A549 (cell line): Measurements from ENCODE around the gene CHAF1A. TPM values are rescaled to one million over a fixed set of nuclear protein-coding genes. Genes with fewer than 3 reads are reported as not detected.
A peak's percentile ranks its signal among the peaks of the same experiment; 100 is the strongest.

ENCODE experiments used
- ATAC-seq, 2 experiments: fragments of 200-7000 bp in 1 of 2; fragments of >200 bp in 1 of 2; cut with Nextera tagmentation in 1 of 2; cut with Tn5 transposase in 1 of 2; 3 replicates each; pipeline versions ENCODE4 v1.8.0 to v1.9.1; 2018 to 2020; ENCODE audit warnings: mild to moderate bottlenecking in 1 of 2, moderate library complexity in 1 of 2
- CTCF ChIA-PET: fragments of 300-600 bp; sonication (Branson Sonifier 250); formaldehyde crosslinking; extraction: SDS; loops from one replicate; lab custom pipeline; 2021; ENCODE audit warnings: antibody characterized with exemption, inconsistent platforms; lab: Yijun Ruan, JAX
- POLR2A ChIA-PET: fragments of 350-600 bp; formaldehyde crosslinking; extraction: SDS; loops from one replicate; lab custom pipeline; 2021; ENCODE audit warnings: antibody characterized with exemption, inconsistent platforms; lab: Yijun Ruan, JAX
- DNase-seq, 2 experiments: peaks; one replicate each; pipeline versions ENCODE4 v3.0.0 to v3.0.0-alpha.2; 2011 to 2016; ENCODE audit warnings: low read depth in 1 of 2, low spot score in 1 of 2
- FAIRE-seq: peaks from 2 replicates; lab custom pipeline; 2011; peaks lifted over from hg19 to GRCh38; lab: Jason Lieb, UNC
- H3K27ac ChIP-seq, 2 experiments: fragments of >200 bp; sonication (Bioruptor Twin); formaldehyde crosslinking; 3 replicates each; pipeline ENCODE4 v1.5.1; 2016 to 2017
- H3K4me1 ChIP-seq: fragments of >200 bp; sonication (Bioruptor Twin); formaldehyde crosslinking; 3 replicates; pipeline ENCODE4 v1.6.1; 2016
- H3K4me2 ChIP-seq: fragments of >200 bp; sonication (Bioruptor Twin); formaldehyde crosslinking; 3 replicates; pipeline ENCODE4 v1.6.1; 2016
- H3K4me3 ChIP-seq: fragments of >200 bp; sonication (Bioruptor Twin); formaldehyde crosslinking; 3 replicates; pipeline ENCODE4 v1.5.1; 2016
- H3K9me3 ChIP-seq: fragments of >200 bp; sonication (Bioruptor Twin); formaldehyde crosslinking; 3 replicates; pipeline ENCODE4 v1.6.1; 2016
- BHLHE40 ChIP-seq: IDR thresholded peaks from 2 replicates; pipeline ENCODE4 v1.6.1; 2012; ENCODE audit warnings: low read depth, low read length, inconsistent platforms
- CBX2 ChIP-seq: fragments of 200-600 bp; sonication (generic); IDR thresholded peaks from 2 replicates; pipeline ENCODE4 v1.6.1; 2016; ENCODE audit warnings: low read depth, mild to moderate bottlenecking, borderline replicate concordance
- CTCF ChIP-seq: fragments of >200 bp; sonication (Bioruptor Twin); formaldehyde crosslinking; IDR thresholded peaks from 3 replicates; pipeline ENCODE4 v1.5.1; 2016
- FOSB ChIP-seq: fragments of 250-450 bp; sonication (Bioruptor Pico); IDR thresholded peaks from 2 replicates; pipeline ENCODE4 v1.5.0; 2020; ENCODE audit warnings: mild to moderate bottlenecking, moderate library complexity
- GATA3 ChIP-seq: IDR thresholded peaks from 2 replicates; pipeline ENCODE4 v1.6.1; 2012; ENCODE audit warnings: borderline replicate concordance
- HOXB13 ChIP-seq: fragments of 250-450 bp; sonication (Bioruptor Pico); IDR thresholded peaks from 2 replicates; pipeline ENCODE4 v1.5.0; 2020; ENCODE audit warnings: low read depth, mild to moderate bottlenecking, moderate library complexity
- JUN ChIP-seq, 2 experiments: fragments of >200 bp; sonication (Bioruptor Twin); formaldehyde crosslinking; IDR thresholded peaks; 2 replicates in 1 of 2; 3 replicates in 1 of 2; pipeline ENCODE4 v1.6.1; 2016 to 2017
- JUNB ChIP-seq: fragments of >200 bp; sonication (Bioruptor Twin); formaldehyde crosslinking; IDR thresholded peaks from 2 replicates; pipeline ENCODE4 v1.6.1; 2016
- MYC ChIP-seq: IDR thresholded peaks from 2 replicates; pipeline ENCODE4 v1.6.1; 2012; ENCODE audit warnings: mild to moderate bottlenecking, inconsistent platforms, low read length, improper control_type of control experiment, borderline replicate concordance
- NFE2L2 ChIP-seq: fragments of 150-350 bp; conservative IDR thresholded peaks from 2 replicates; pipeline ENCODE4 v1.6.1; 2014; ENCODE audit warnings: low read length
- NPAS2 ChIP-seq: fragments of 250-450 bp; sonication (Bioruptor Pico); IDR thresholded peaks from 2 replicates; pipeline ENCODE4 v1.8.0; 2022; ENCODE audit warnings: mild to moderate bottlenecking, moderate library complexity, borderline replicate concordance
- PHF8 ChIP-seq: fragments of 200-600 bp; sonication (generic); IDR thresholded peaks from 2 replicates; pipeline ENCODE4 v1.6.1; 2016; ENCODE audit warnings: low read depth, mild to moderate bottlenecking, antibody characterized with exemption, moderate library complexity, borderline replicate concordance
- POLR2AphosphoS2 ChIP-seq: conservative IDR thresholded peaks from 2 replicates; pipeline ENCODE4 v1.6.1; 2012; ENCODE audit warnings: low read length, improper control_type of control experiment, inconsistent platforms
- RAD21 ChIP-seq, 2 experiments: fragments of >200 bp in 1 of 2; sonication (Bioruptor Twin) in 1 of 2; formaldehyde crosslinking in 1 of 2; IDR thresholded peaks in 1 of 2; conservative IDR thresholded peaks in 1 of 2; 2 replicates in 1 of 2; 3 replicates in 1 of 2; pipeline ENCODE4 v1.6.1; 2012 to 2018; ENCODE audit warnings: inconsistent platforms in 1 of 2
- RARB ChIP-seq: fragments of 250-450 bp; sonication (Bioruptor Pico); IDR thresholded peaks from 2 replicates; pipeline ENCODE4 v1.8.0; 2021; ENCODE audit warnings: mild to moderate bottlenecking, moderate library complexity
- RCOR1 ChIP-seq: fragments of 150-350 bp; IDR thresholded peaks from 2 replicates; pipeline ENCODE4 v1.6.1; 2014; ENCODE audit warnings: antibody characterized with exemption, low read length, low read depth
- REST ChIP-seq: fragments of 200-600 bp; sonication (generic); IDR thresholded peaks from 2 replicates; pipeline ENCODE4 v1.6.1; 2016; ENCODE audit warnings: antibody characterized with exemption, mild to moderate bottlenecking, moderate library complexity
- RNF2 ChIP-seq: fragments of 200-600 bp; sonication (generic); IDR thresholded peaks from 2 replicates; pipeline ENCODE4 v1.6.1; 2016; ENCODE audit warnings: low read depth, mild to moderate bottlenecking, antibody characterized with exemption, moderate library complexity, borderline replicate concordance
- SMC3 ChIP-seq: fragments of >200 bp; sonication (Bioruptor Twin); formaldehyde crosslinking; IDR thresholded peaks from 3 replicates; pipeline ENCODE4 v1.6.1; 2018; ENCODE audit warnings: inconsistent platforms
- TFCP2L1 ChIP-seq: fragments of 250-450 bp; sonication (Bioruptor Pico); IDR thresholded peaks from 2 replicates; pipeline ENCODE4 v1.5.0; 2021; ENCODE audit warnings: mild to moderate bottlenecking
- ZNF302 ChIP-seq: fragments of 250-450 bp; sonication (Bioruptor Pico); IDR thresholded peaks from 2 replicates; pipeline ENCODE4 v1.9.0; 2021; ENCODE audit warnings: inconsistent platforms, mild to moderate bottlenecking, moderate library complexity
- ZSCAN20 ChIP-seq: fragments of 250-450 bp; sonication (Bioruptor Pico); IDR thresholded peaks from 2 replicates; pipeline ENCODE4 v1.8.0; 2022; ENCODE audit warnings: mild to moderate bottlenecking, moderate library complexity
- WGBS: methylation state at CpG from one replicate; pipeline ENCODE4 v1.1.6; 2017; ENCODE audit errors: missing lambda C conversion rate; 5-methylcytosine and 5-hydroxymethylcytosine counted together
- polyA minus RNA-seq: library from RNA; depleted of rRNA, polyadenylated mRNA; stranded (reverse); fragments of >200 nt; gene quantifications from 2 replicates; pipeline ENCODE4 v1.2.3, GENCODE V29; 2011; rRNA and poly(A)+ RNA removed
- polyA plus RNA-seq, 4 experiments: library from polyadenylated mRNA; depleted of rRNA in 3 of 4; stranded (reverse); fragments of >200 nt; fragmentation: RNase III in 1 of 4; extraction: RNeasy Plus Mini Kit Qiagen cat#74134 plus additional on column Dnase treatment in 1 of 4; gene quantifications; 2 replicates in 3 of 4; 3 replicates in 1 of 4; pipeline ENCODE4 v1.2.3, GENCODE V29; 2011 to 2017
- TF ChIP-seq, protein P1 (sequence below): IDR thresholded peaks from 2 replicates; pipeline ENCODE4 v1.6.1; 2012; ENCODE audit warnings: low read depth, borderline replicate concordance
- TF ChIP-seq, protein P2 (sequence below): IDR thresholded peaks from 2 replicates; pipeline ENCODE4 v1.6.1; 2012

Gene CHAF1A, protein sequence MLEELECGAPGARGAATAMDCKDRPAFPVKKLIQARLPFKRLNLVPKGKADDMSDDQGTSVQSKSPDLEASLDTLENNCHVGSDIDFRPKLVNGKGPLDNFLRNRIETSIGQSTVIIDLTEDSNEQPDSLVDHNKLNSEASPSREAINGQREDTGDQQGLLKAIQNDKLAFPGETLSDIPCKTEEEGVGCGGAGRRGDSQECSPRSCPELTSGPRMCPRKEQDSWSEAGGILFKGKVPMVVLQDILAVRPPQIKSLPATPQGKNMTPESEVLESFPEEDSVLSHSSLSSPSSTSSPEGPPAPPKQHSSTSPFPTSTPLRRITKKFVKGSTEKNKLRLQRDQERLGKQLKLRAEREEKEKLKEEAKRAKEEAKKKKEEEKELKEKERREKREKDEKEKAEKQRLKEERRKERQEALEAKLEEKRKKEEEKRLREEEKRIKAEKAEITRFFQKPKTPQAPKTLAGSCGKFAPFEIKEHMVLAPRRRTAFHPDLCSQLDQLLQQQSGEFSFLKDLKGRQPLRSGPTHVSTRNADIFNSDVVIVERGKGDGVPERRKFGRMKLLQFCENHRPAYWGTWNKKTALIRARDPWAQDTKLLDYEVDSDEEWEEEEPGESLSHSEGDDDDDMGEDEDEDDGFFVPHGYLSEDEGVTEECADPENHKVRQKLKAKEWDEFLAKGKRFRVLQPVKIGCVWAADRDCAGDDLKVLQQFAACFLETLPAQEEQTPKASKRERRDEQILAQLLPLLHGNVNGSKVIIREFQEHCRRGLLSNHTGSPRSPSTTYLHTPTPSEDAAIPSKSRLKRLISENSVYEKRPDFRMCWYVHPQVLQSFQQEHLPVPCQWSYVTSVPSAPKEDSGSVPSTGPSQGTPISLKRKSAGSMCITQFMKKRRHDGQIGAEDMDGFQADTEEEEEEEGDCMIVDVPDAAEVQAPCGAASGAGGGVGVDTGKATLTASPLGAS
- polyA plus RNA-seq (2011; rRNA removed): 11.7 and 15.6 TPM in 2 replicates
- 44.7 and 63.7 TPM in 2 replicates for polyA plus RNA-seq (2012; cell fraction: cytosol; rRNA removed)
- polyA plus RNA-seq (2012; cell fraction: nucleus; rRNA removed): 92.1 and 129 TPM in 2 replicates
- 24.7 to 28.0 TPM (median 27.0 TPM) in 3 replicates for polyA plus RNA-seq (2017; fragmentation: RNase III; extraction: RNeasy Plus Mini Kit Qiagen cat#74134 plus additional on column Dnase treatment)
- 12.2 and 12.9 TPM in 2 replicates for polyA minus RNA-seq

GRCh38 chr19:4402171-4403004, at the start of gene CHAF1A:
Gene CHAF1A (plus strand): TSS chr19:4402640. CDS start chr19:4402763, 123 bp downstream.
- ChIA-PET CTCF (interaction anchor here (1.0 to 3.0 kb wide), 6 partner anchors 14 to 41 kb away, joined by 3 to 51 read pairs (median 27); no protein-coding TSS in a partner anchor), POLR2A (interaction anchor here (0.5 to 1.3 kb wide), 5 partner anchors 14 to 156 kb away, joined by 3 to 4 read pairs (median 3); partner anchors contain the start of genes MPND and YJU2)
- FAIRE-seq: peak; percentile 51
- no peak for TF ChIP-seq RNF2
- TF ChIP-seq ZNF302 (CRISPR knock-in tag): no peak
- no peak for TF ChIP-seq RAD21 (conservative IDR thresholded peaks at IDR 0.05 in 1 of 2, IDR thresholded peaks at IDR 0.05 in 1 of 2)
- TF ChIP-seq, protein P1, sequence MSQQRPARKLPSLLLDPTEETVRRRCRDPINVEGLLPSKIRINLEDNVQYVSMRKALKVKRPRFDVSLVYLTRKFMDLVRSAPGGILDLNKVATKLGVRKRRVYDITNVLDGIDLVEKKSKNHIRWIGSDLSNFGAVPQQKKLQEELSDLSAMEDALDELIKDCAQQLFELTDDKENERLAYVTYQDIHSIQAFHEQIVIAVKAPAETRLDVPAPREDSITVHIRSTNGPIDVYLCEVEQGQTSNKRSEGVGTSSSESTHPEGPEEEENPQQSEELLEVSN: 0 out of 2 replicates have a peak, but pooled peaks have one; percentile 71
- peak in 1 of 2 experiments; percentile 51; a peak in 2 of 5 replicates for TF ChIP-seq JUN (IDR thresholded peaks at IDR 0.05)
- TF ChIP-seq SMC3: no peak
- TF ChIP-seq REST: peak; percentile 100
- TF ChIP-seq CTCF: no peak
- no peak for TF ChIP-seq ZSCAN20
- TF ChIP-seq HOXB13 (CRISPR knock-in tag): no peak
- TF ChIP-seq, protein P2, sequence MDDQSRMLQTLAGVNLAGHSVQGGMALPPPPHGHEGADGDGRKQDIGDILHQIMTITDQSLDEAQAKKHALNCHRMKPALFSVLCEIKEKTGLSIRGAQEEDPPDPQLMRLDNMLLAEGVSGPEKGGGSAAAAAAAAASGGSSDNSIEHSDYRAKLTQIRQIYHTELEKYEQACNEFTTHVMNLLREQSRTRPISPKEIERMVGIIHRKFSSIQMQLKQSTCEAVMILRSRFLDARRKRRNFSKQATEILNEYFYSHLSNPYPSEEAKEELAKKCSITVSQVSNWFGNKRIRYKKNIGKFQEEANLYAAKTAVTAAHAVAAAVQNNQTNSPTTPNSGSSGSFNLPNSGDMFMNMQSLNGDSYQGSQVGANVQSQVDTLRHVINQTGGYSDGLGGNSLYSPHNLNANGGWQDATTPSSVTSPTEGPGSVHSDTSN: peak; percentile 86
- TF ChIP-seq BHLHE40: no peak
- no peak for TF ChIP-seq NPAS2 (CRISPR knock-in tag)
- TF ChIP-seq POLR2AphosphoS2: no peak
- TF ChIP-seq RCOR1: no peak
- no peak for TF ChIP-seq CBX2
- TF ChIP-seq NFE2L2: no peak
- TF ChIP-seq RARB (CRISPR knock-in tag): no peak
- peak; percentile 55; the same call in 1 of the 2 replicates for TF ChIP-seq PHF8
- TF ChIP-seq JUNB: no peak
- TF ChIP-seq TFCP2L1 (CRISPR knock-in tag): no peak
- no peak for TF ChIP-seq MYC
- TF ChIP-seq GATA3: peak; percentile 56; the same call in 1 of the 2 replicates
- TF ChIP-seq FOSB (CRISPR knock-in tag): no peak

More at GRCh38 chr19:4402171-4403004, at the start of gene CHAF1A:
- Histone ChIP-seq H3K4me3 (peak within 1 kb of the TSS; percentile 91), H3K27ac (peak within 1 kb of the TSS; percentile 87 to 98), H3K4me2 (peak within 1 kb of the TSS; percentile 99), H3K4me1 (peaks cover 26% of the 10 kb centered on the region), H3K9me3 (no peaks in the 10 kb centered on the region)
- DNase-seq (peak; percentile 99), ATAC-seq (peak; percentile 94 to 97)
- WGBS: under 1% methylated on average over 9 of the region's 84 CpGs
